GM10248 (cell line): ENCODE measurements around the gene PDGFD.

Experiments used
- CTCF ChIA-PET: fragments of 300-600 bp; sonication (Branson Sonifier 250); formaldehyde crosslinking; extraction: SDS; loops from one replicate; lab custom pipeline; 2021; ENCODE audit warnings: antibody characterized with exemption; lab: Yijun Ruan, JAX
- POLR2A ChIA-PET: fragments of 350-650 bp; sonication (Branson Sonifier 250); formaldehyde crosslinking; extraction: SDS; loops from one replicate; lab custom pipeline; 2020; ENCODE audit warnings: antibody characterized with exemption; lab: Yijun Ruan, JAX
- DNase-seq: peaks from one replicate; pipeline ENCODE4 v3.0.0; 2012; ENCODE audit errors: extremely low spot score
- CTCF ChIP-seq: IDR thresholded peaks from 2 replicates; pipeline ENCODE4 v1.5.1; 2012; ENCODE audit warnings: mild to moderate bottlenecking, low read depth; ENCODE audit errors: extremely low read depth, missing control alignments, control extremely low read depth

PDGFD gene

GRCh38 chr11:104060820-104061219 lies 103.1 kb downstream of the PDGFD start:
- CTCF ChIA-PET: no interaction called here
- DNase-seq: no peak
- POLR2A ChIA-PET: no interaction called here
- TF ChIP-seq CTCF: no peak

GRCh38 chr11:104060004-104060794 lies 103.7 kb downstream of the PDGFD start:
- ChIA-PET POLR2A (no interaction called here), CTCF (interaction anchor here (1.2 kb wide), 1 partner anchor 8 kb away, joined by 3 read pairs; no protein-coding TSS in a partner anchor)
- TF ChIP-seq CTCF: no peak
- DNase-seq: no peak

- no peak for DNase-seq
- ChIA-PET CTCF (interaction anchor here (0.8 to 1.2 kb wide), 3 partner anchors 10 to 159 kb away, joined by 3 read pairs; no protein-coding TSS in a partner anchor), POLR2A (no interaction called here)
- TF ChIP-seq CTCF: no peak
Observed at GRCh38 chr11:104058680-104059079, 105.3 kb downstream of the PDGFD start.

GRCh38 chr11:104057908-104058307 lies 106.0 kb downstream of the PDGFD start:
- TF ChIP-seq CTCF: no peak
- CTCF ChIA-PET: interaction anchor here (0.9 kb wide), 1 partner anchor 158 kb away, joined by 3 read pairs; no protein-coding TSS in a partner anchor
- POLR2A ChIA-PET: no interaction called here
- DNase-seq: no peak

- no peak for TF ChIP-seq CTCF
- no peak for DNase-seq
- POLR2A ChIA-PET: no interaction called here
- CTCF ChIA-PET: no interaction called here
Observed at GRCh38 chr11:104055596-104055995, 108.4 kb downstream of the PDGFD start.

- TF ChIP-seq CTCF: no peak
- no peak for DNase-seq
- ChIA-PET CTCF (no interaction called here), POLR2A (no interaction called here)
Observed at GRCh38 chr11:104054911-104055529, 108.9 kb downstream of the PDGFD start.
